IMR-90 (cell line): Measurements from ENCODE around the gene GZMB. TPM values are rescaled to one million over a fixed set of nuclear protein-coding genes. Genes with fewer than 3 reads are reported as not detected.
"Not testable (repeated sequence)": the region's sequence is repeated elsewhere in the genome, so short reads cannot be mapped to it uniquely, and the experiment has no call there.

ENCODE experiments used
- ATAC-seq: fragments of 200-7000 bp; cut with Tn5 transposase; 2 replicates; pipeline ENCODE4 v1.9.1; 2020; ENCODE audit warnings: low read depth, mild to moderate bottlenecking, moderate library complexity
- BruUV-seq: library from RNA; stranded (reverse); fragments of 400-500 nt; replicated peaks from 2 replicates; lab custom pipeline; 2021; lab: Mats Ljungman, UMichigan
- CTCF ChIA-PET: fragments of 300-600 bp; formaldehyde crosslinking; extraction: SDS; loops from one replicate; lab custom pipeline; 2021; ENCODE audit warnings: antibody characterized with exemption; lab: Yijun Ruan, JAX
- POLR2A ChIA-PET: fragments of 300-600 bp; sonication (Branson Sonifier 250); formaldehyde crosslinking; loops from one replicate; lab custom pipeline; 2022; ENCODE audit warnings: antibody characterized with exemption; ENCODE audit not compliant: unreplicated experiment; lab: Charles Lee
- DNase-seq: peaks from one replicate; pipeline ENCODE4 v3.0.0; 2013
- H2AFZ ChIP-seq: replicated peaks from 2 replicates; pipeline ENCODE3; 2013; ENCODE audit warnings: low read length, mild to moderate bottlenecking; ENCODE audit not compliant: poor library complexity
- H2AK5ac ChIP-seq: 2 replicates; pipeline ENCODE4 v1.6.1; 2013; ENCODE audit warnings: low read depth, low read length, inconsistent platforms
- H2AK9ac ChIP-seq: replicated peaks from 2 replicates; pipeline ENCODE3; 2013; ENCODE audit warnings: mild to moderate bottlenecking, low read depth, low read length, moderate library complexity; ENCODE audit not compliant: poor library complexity
- H2BK120ac ChIP-seq: 2 replicates; pipeline ENCODE4 v1.6.1; 2013; ENCODE audit warnings: low read depth, low read length, inconsistent platforms
- H2BK15ac ChIP-seq: 3 replicates; pipeline ENCODE4 v1.6.1; 2013; ENCODE audit warnings: low read depth, low read length, inconsistent platforms
- H2BK20ac ChIP-seq: 2 replicates; pipeline ENCODE4 v1.6.1; 2013; ENCODE audit warnings: low read depth, mild to moderate bottlenecking, inconsistent platforms, low read length, moderate library complexity
- H2BK5ac ChIP-seq: 2 replicates; pipeline ENCODE4 v1.6.1; 2013; ENCODE audit warnings: mild to moderate bottlenecking, low read depth, low read length, inconsistent platforms; ENCODE audit not compliant: poor library complexity, severe bottlenecking
- H3K14ac ChIP-seq: replicated peaks from 2 replicates; pipeline ENCODE4 v1.6.1; 2013; ENCODE audit warnings: low read depth, low read length, inconsistent platforms
- H3K18ac ChIP-seq: 2 replicates; pipeline ENCODE4 v1.6.1; 2013; ENCODE audit warnings: low read depth, low read length, control low read depth
- H3K23ac ChIP-seq: 2 replicates; pipeline ENCODE4 v1.6.1; 2013; ENCODE audit warnings: low read depth, low read length, inconsistent platforms
- H3K27ac ChIP-seq: 2 replicates; pipeline ENCODE4 v1.5.1; 2013; ENCODE audit warnings: mild to moderate bottlenecking, control low read depth, low read length; ENCODE audit not compliant: insufficient read depth
- H3K27me3 ChIP-seq: 2 replicates; pipeline ENCODE4 v1.6.1; 2013; ENCODE audit warnings: low read length; ENCODE audit not compliant: control insufficient read depth, insufficient read depth
- H3K36me3 ChIP-seq: 2 replicates; pipeline ENCODE4 v1.6.1; 2013; ENCODE audit warnings: low read length, mixed read lengths; ENCODE audit not compliant: control insufficient read depth, insufficient read depth
- H3K4ac ChIP-seq: 2 replicates; pipeline ENCODE4 v1.6.1; 2013; ENCODE audit warnings: low read depth, low read length, inconsistent platforms
- H3K4me1 ChIP-seq: 2 replicates; pipeline ENCODE4 v1.6.1; 2013; ENCODE audit warnings: low read length, mixed read lengths; ENCODE audit not compliant: control insufficient read depth, insufficient read depth
- H3K4me2 ChIP-seq: 2 replicates; pipeline ENCODE4 v1.6.1; 2013; ENCODE audit warnings: low read depth, mild to moderate bottlenecking, control low read depth, low read length, moderate library complexity
- H3K4me3 ChIP-seq: 2 replicates; pipeline ENCODE4 v1.5.1; 2013; ENCODE audit warnings: low read depth, mild to moderate bottlenecking, control low read depth, low read length, moderate library complexity; ENCODE audit not compliant: insufficient read depth
- H3K56ac ChIP-seq: 2 replicates; pipeline ENCODE4 v1.6.1; 2013; ENCODE audit warnings: low read length, inconsistent platforms; ENCODE audit not compliant: insufficient read depth; ENCODE audit errors: extremely low read depth
- H3K79me1 ChIP-seq, 2 experiments: 2 replicates each; pipeline ENCODE4 v1.6.1; 2013; ENCODE audit warnings: low read length in 2 of 2, inconsistent platforms in 1 of 2, low read depth in 1 of 2
- H3K9ac ChIP-seq: 2 replicates; pipeline ENCODE4 v1.6.1; 2013; ENCODE audit warnings: low read depth, low read length, control low read depth
- H3K9me1 ChIP-seq: 2 replicates; pipeline ENCODE4 v1.6.1; 2013; ENCODE audit warnings: low read length, inconsistent platforms; ENCODE audit not compliant: insufficient read depth
- H3K9me3 ChIP-seq: 2 replicates; pipeline ENCODE4 v1.6.1; 2013; ENCODE audit warnings: low read length; ENCODE audit not compliant: control insufficient read depth, insufficient read depth
- H4K20me1 ChIP-seq: 2 replicates; pipeline ENCODE4 v1.6.1; 2013; ENCODE audit warnings: low read length, inconsistent platforms; ENCODE audit not compliant: insufficient read depth
- H4K5ac ChIP-seq: 2 replicates; pipeline ENCODE4 v1.6.1; 2013; ENCODE audit warnings: mild to moderate bottlenecking, low read depth, low read length, control low read depth
- H4K8ac ChIP-seq, 2 experiments: 2 replicates each; pipeline ENCODE4 v1.6.1; 2013; ENCODE audit warnings: low read depth in 2 of 2, low read length in 2 of 2, control low read depth in 1 of 2, inconsistent platforms in 1 of 2
- H4K91ac ChIP-seq: 2 replicates; pipeline ENCODE4 v1.6.1; 2013; ENCODE audit warnings: low read depth, low read length, inconsistent platforms; ENCODE audit not compliant: insufficient read depth
- WGBS, 2 experiments: methylation state at CpG; one replicate each; pipeline versions ENCODE4 v1.1.5 to v1.1.7; 2013; ENCODE audit warnings: missing lambda C conversion rate in 2 of 2; ENCODE audit not compliant: insufficient read length in 1 of 2; ENCODE audit errors: extremely low coverage in 2 of 2; 5-methylcytosine and 5-hydroxymethylcytosine counted together
- dilution Hi-C: fragments of 300-500 bp; cut with HindIII; formaldehyde crosslinking; loops from one replicate; pipeline ENCODE4 v1.14.3; 2018; ENCODE audit warnings: low sequenced_read_pairs; ENCODE audit not compliant: unreplicated experiment
- in situ Hi-C: fragments of 300-500 bp; cut with MboI; formaldehyde crosslinking; loops from 3 replicates; pipeline ENCODE4 v1.14.3; 2019; ENCODE audit warnings: low sequenced_read_pairs, inconsistent platforms, mixed read lengths
- intact Hi-C: fragments of 100-400 bp; cut with micrococcal nuclease; formaldehyde crosslinking; loops from 2 replicates; pipeline ENCODE4 v1.10.0; 2022
- polyA plus RNA-seq, 3 experiments: library from polyadenylated mRNA; depleted of rRNA; stranded (reverse); fragments of >200 nt; gene quantifications; 2 replicates each; pipeline ENCODE4 v1.2.3, GENCODE V29; 2012; ENCODE audit warnings: low replicate concordance in 1 of 3
- total RNA-seq: library from RNA; depleted of rRNA; stranded (reverse); fragments of >200 nt; gene quantifications from 2 replicates; pipeline ENCODE4 v1.2.3, GENCODE V29; 2012

The GZMB gene
- total and polyA plus RNA-seq, 2 of the 4 experiments (the other 2 are of a cell fraction), result not detected

DNA sequence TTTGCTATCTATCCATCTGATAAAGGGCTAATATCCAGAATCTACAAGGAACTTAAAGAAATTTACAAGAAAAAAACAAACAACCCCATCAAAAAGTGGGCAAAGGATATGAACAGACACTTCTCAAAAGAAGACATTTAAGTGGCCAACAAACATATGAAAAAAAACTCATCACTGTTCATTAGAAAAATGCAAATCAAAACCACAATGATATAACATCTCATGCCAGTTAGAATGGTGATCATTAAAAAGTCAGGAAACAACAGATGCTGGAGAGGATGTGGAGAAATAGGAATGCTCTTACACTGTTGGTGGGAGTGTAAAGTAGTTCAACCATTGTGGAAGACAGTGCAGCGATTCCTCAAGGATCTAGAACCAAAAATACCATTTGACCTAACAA is 14.4 kb upstream of the GZMB start:
- H3K9me1 ChIP-seq, DNase-seq, H3K56ac ChIP-seq, H2BK5ac ChIP-seq, dilution Hi-C loops, H3K79me1 ChIP-seq, intact Hi-C loops, ATAC-seq, H4K20me1 ChIP-seq, H2AK5ac ChIP-seq, CTCF ChIA-PET, H2BK120ac ChIP-seq, H3K4ac ChIP-seq, H3K4me2 ChIP-seq, H3K18ac ChIP-seq, H2BK20ac ChIP-seq, H4K8ac ChIP-seq, H2AFZ ChIP-seq, H3K23ac ChIP-seq, H3K9ac ChIP-seq, H3K9me3 ChIP-seq, H3K4me1 ChIP-seq, H3K27ac ChIP-seq, in situ Hi-C loops, POLR2A ChIA-PET, H2AK9ac ChIP-seq, H4K5ac ChIP-seq, H4K91ac ChIP-seq, H3K14ac ChIP-seq, H3K27me3 ChIP-seq, H3K4me3 ChIP-seq, H2BK15ac ChIP-seq, H3K36me3 ChIP-seq, BruUV-seq: not testable (repeated sequence)
- no CpG with 5 or more reads among the region's 1 CpG for WGBS, 2 experiments
